RWPE2 (cell line): Measurements from ENCODE around the gene LYSMD1.

Experiments
- ATAC-seq: fragments of 200-7000 bp; cut with Tn5 transposase; 3 replicates; pipeline ENCODE4 v1.9.1; 2021; ENCODE audit warnings: low read depth
- DNase-seq: peaks from one replicate; pipeline ENCODE4 v3.0.0-alpha.2; 2020; ENCODE audit warnings: low spot score
- H3K27ac ChIP-seq: fragments of 450-650 bp; 2 replicates; pipeline ENCODE4 v1.5.1; 2017; ENCODE audit warnings: mild to moderate bottlenecking; ENCODE audit not compliant: poor library complexity, severe bottlenecking
- H3K27me3 ChIP-seq: fragments of 250-450 bp; sonication (Bioruptor Pico); 2 replicates; pipeline ENCODE4 v1.5.1; 2021; ENCODE audit warnings: mild to moderate bottlenecking, moderate library complexity; ENCODE audit not compliant: insufficient read depth, poor library complexity, severe bottlenecking
- H3K36me3 ChIP-seq: fragments of 250-450 bp; sonication (Bioruptor Pico); 2 replicates; pipeline ENCODE4 v1.5.1; 2020; ENCODE audit warnings: low read depth, mild to moderate bottlenecking, moderate library complexity
- H3K4me1 ChIP-seq: fragments of 250-450 bp; sonication (Bioruptor Pico); 2 replicates; pipeline ENCODE4 v1.5.1; 2021; ENCODE audit warnings: mild to moderate bottlenecking, moderate library complexity; ENCODE audit not compliant: insufficient read depth, poor library complexity, severe bottlenecking
- H3K4me3 ChIP-seq: fragments of 250-450 bp; sonication (Bioruptor Pico); 2 replicates; pipeline ENCODE4 v1.5.1; 2021; ENCODE audit warnings: mild to moderate bottlenecking, moderate library complexity; ENCODE audit not compliant: severe bottlenecking
- H3K9me3 ChIP-seq: fragments of 250-450 bp; sonication (Bioruptor Pico); 2 replicates; pipeline ENCODE4 v1.5.1; 2021; ENCODE audit warnings: mild to moderate bottlenecking, moderate library complexity; ENCODE audit not compliant: severe bottlenecking
- CTCF ChIP-seq: fragments of 450-650 bp; IDR thresholded peaks from one replicate; pipeline ENCODE4 v1.5.1; 2017; ENCODE audit warnings: mild to moderate bottlenecking, moderate library complexity; ENCODE audit not compliant: poor library complexity, severe bottlenecking

LYSMD1 gene

GRCh38 chr1:151147665-151148064 lies 18.0 kb downstream of the LYSMD1 start:
- H3K36me3 ChIP-seq, result no peaks in the 10 kb centered on the region
- no peaks in the 10 kb centered on the region for H3K4me1 ChIP-seq
- DNase-seq (no peak), ATAC-seq (no peak)
- H3K4me3 ChIP-seq, result no peak overlapping the region
- TF ChIP-seq CTCF, result no peak
- no peaks in the 10 kb centered on the region for H3K27me3 ChIP-seq
- no peaks in the 10 kb centered on the region for H3K9me3 ChIP-seq
- no peak overlapping the region for H3K27ac ChIP-seq

- Histone ChIP-seq H3K27ac (no peak overlapping the region), H3K4me1 (no peaks in the 10 kb centered on the region), H3K9me3 (no peaks in the 10 kb centered on the region), H3K36me3 (no peaks in the 10 kb centered on the region), H3K27me3 (no peaks in the 10 kb centered on the region), H3K4me3 (peak overlapping the region; percentile 39)
- TF ChIP-seq CTCF, result no peak
- DNase-seq, result no peak
- ATAC-seq, result no peak; the same call in 2 of the 3 replicates
Observed at GRCh38 chr1:151147132-151147503, 18.6 kb downstream of the LYSMD1 start.

- peak within 1 kb of the TSS; percentile 39 for H3K4me3 ChIP-seq
- no peaks in the 10 kb centered on the region for H3K9me3 ChIP-seq
- no peaks in the 10 kb centered on the region for H3K4me1 ChIP-seq
- H3K27ac ChIP-seq, result no peak within 1 kb of the TSS
- no peaks in the 10 kb centered on the region for H3K36me3 ChIP-seq
- no peaks in the 10 kb centered on the region for H3K27me3 ChIP-seq
- DNase-seq (peak; percentile 92), ATAC-seq (peak; percentile 98)
- TF ChIP-seq CTCF, result no peak
Observed at GRCh38 chr1:151146412-151147131, 19.1 kb downstream of the LYSMD1 start, which contains the start of gene SEMA6C. TSS of gene SEMA6C (minus strand) at chr1:151146631. CDS start at chr1:151142621, 4,010 bp downstream.

GRCh38 chr1:151146072-151146411 lies 19.7 kb downstream of the LYSMD1 start:
- Histone ChIP-seq H3K9me3 (no peaks in the 10 kb centered on the region), H3K27ac (no peak overlapping the region), H3K4me1 (no peaks in the 10 kb centered on the region), H3K36me3 (no peaks in the 10 kb centered on the region), H3K27me3 (no peaks in the 10 kb centered on the region), H3K4me3 (peak overlapping the region; percentile 39)
- no peak; the same call in 2 of the 3 replicates for ATAC-seq
- no peak for DNase-seq
- no peak for TF ChIP-seq CTCF
